IMR-90 (cell line): Measurements from ENCODE around the gene PALM2AKAP2. TPM values are rescaled to one million over a fixed set of nuclear protein-coding genes. Genes with fewer than 3 reads are reported as not detected.
A peak's percentile ranks its signal among the peaks of the same experiment; 100 is the strongest.

ENCODE experiments used
- ATAC-seq: fragments of 200-7000 bp; cut with Tn5 transposase; 2 replicates; pipeline ENCODE4 v1.9.1; 2020; ENCODE audit warnings: low read depth, mild to moderate bottlenecking, moderate library complexity
- BruUV-seq: library from RNA; stranded (reverse); fragments of 400-500 nt; replicated peaks from 2 replicates; lab custom pipeline; 2021; lab: Mats Ljungman, UMichigan
- CTCF ChIA-PET: fragments of 300-600 bp; formaldehyde crosslinking; extraction: SDS; loops from one replicate; lab custom pipeline; 2021; ENCODE audit warnings: antibody characterized with exemption; lab: Yijun Ruan, JAX
- POLR2A ChIA-PET: fragments of 300-600 bp; sonication (Branson Sonifier 250); formaldehyde crosslinking; loops from one replicate; lab custom pipeline; 2022; ENCODE audit warnings: antibody characterized with exemption; ENCODE audit not compliant: unreplicated experiment; lab: Charles Lee
- DNase-seq: peaks from one replicate; pipeline ENCODE4 v3.0.0; 2013
- H2AFZ ChIP-seq: replicated peaks from 2 replicates; pipeline ENCODE3; 2013; ENCODE audit warnings: low read length, mild to moderate bottlenecking; ENCODE audit not compliant: poor library complexity
- H2AK5ac ChIP-seq: 2 replicates; pipeline ENCODE4 v1.6.1; 2013; ENCODE audit warnings: low read depth, low read length, inconsistent platforms
- H2AK9ac ChIP-seq: replicated peaks from 2 replicates; pipeline ENCODE3; 2013; ENCODE audit warnings: mild to moderate bottlenecking, low read depth, low read length, moderate library complexity; ENCODE audit not compliant: poor library complexity
- H2BK120ac ChIP-seq: 2 replicates; pipeline ENCODE4 v1.6.1; 2013; ENCODE audit warnings: low read depth, low read length, inconsistent platforms
- H2BK15ac ChIP-seq: 3 replicates; pipeline ENCODE4 v1.6.1; 2013; ENCODE audit warnings: low read depth, low read length, inconsistent platforms
- H2BK20ac ChIP-seq: 2 replicates; pipeline ENCODE4 v1.6.1; 2013; ENCODE audit warnings: low read depth, mild to moderate bottlenecking, inconsistent platforms, low read length, moderate library complexity
- H2BK5ac ChIP-seq: 2 replicates; pipeline ENCODE4 v1.6.1; 2013; ENCODE audit warnings: mild to moderate bottlenecking, low read depth, low read length, inconsistent platforms; ENCODE audit not compliant: poor library complexity, severe bottlenecking
- H3K14ac ChIP-seq: replicated peaks from 2 replicates; pipeline ENCODE4 v1.6.1; 2013; ENCODE audit warnings: low read depth, low read length, inconsistent platforms
- H3K18ac ChIP-seq: 2 replicates; pipeline ENCODE4 v1.6.1; 2013; ENCODE audit warnings: low read depth, low read length, control low read depth
- H3K23ac ChIP-seq: 2 replicates; pipeline ENCODE4 v1.6.1; 2013; ENCODE audit warnings: low read depth, low read length, inconsistent platforms
- H3K27ac ChIP-seq: 2 replicates; pipeline ENCODE4 v1.5.1; 2013; ENCODE audit warnings: mild to moderate bottlenecking, control low read depth, low read length; ENCODE audit not compliant: insufficient read depth
- H3K27me3 ChIP-seq: 2 replicates; pipeline ENCODE4 v1.6.1; 2013; ENCODE audit warnings: low read length; ENCODE audit not compliant: control insufficient read depth, insufficient read depth
- H3K36me3 ChIP-seq: 2 replicates; pipeline ENCODE4 v1.6.1; 2013; ENCODE audit warnings: low read length, mixed read lengths; ENCODE audit not compliant: control insufficient read depth, insufficient read depth
- H3K4ac ChIP-seq: 2 replicates; pipeline ENCODE4 v1.6.1; 2013; ENCODE audit warnings: low read depth, low read length, inconsistent platforms
- H3K4me1 ChIP-seq: 2 replicates; pipeline ENCODE4 v1.6.1; 2013; ENCODE audit warnings: low read length, mixed read lengths; ENCODE audit not compliant: control insufficient read depth, insufficient read depth
- H3K4me2 ChIP-seq: 2 replicates; pipeline ENCODE4 v1.6.1; 2013; ENCODE audit warnings: low read depth, mild to moderate bottlenecking, control low read depth, low read length, moderate library complexity
- H3K4me3 ChIP-seq: 2 replicates; pipeline ENCODE4 v1.5.1; 2013; ENCODE audit warnings: low read depth, mild to moderate bottlenecking, control low read depth, low read length, moderate library complexity; ENCODE audit not compliant: insufficient read depth
- H3K56ac ChIP-seq: 2 replicates; pipeline ENCODE4 v1.6.1; 2013; ENCODE audit warnings: low read length, inconsistent platforms; ENCODE audit not compliant: insufficient read depth; ENCODE audit errors: extremely low read depth
- H3K79me1 ChIP-seq, 2 experiments: 2 replicates each; pipeline ENCODE4 v1.6.1; 2013; ENCODE audit warnings: low read length in 2 of 2, inconsistent platforms in 1 of 2, low read depth in 1 of 2
- H3K9ac ChIP-seq: 2 replicates; pipeline ENCODE4 v1.6.1; 2013; ENCODE audit warnings: low read depth, low read length, control low read depth
- H3K9me1 ChIP-seq: 2 replicates; pipeline ENCODE4 v1.6.1; 2013; ENCODE audit warnings: low read length, inconsistent platforms; ENCODE audit not compliant: insufficient read depth
- H3K9me3 ChIP-seq: 2 replicates; pipeline ENCODE4 v1.6.1; 2013; ENCODE audit warnings: low read length; ENCODE audit not compliant: control insufficient read depth, insufficient read depth
- H4K20me1 ChIP-seq: 2 replicates; pipeline ENCODE4 v1.6.1; 2013; ENCODE audit warnings: low read length, inconsistent platforms; ENCODE audit not compliant: insufficient read depth
- H4K5ac ChIP-seq: 2 replicates; pipeline ENCODE4 v1.6.1; 2013; ENCODE audit warnings: mild to moderate bottlenecking, low read depth, low read length, control low read depth
- H4K8ac ChIP-seq, 2 experiments: 2 replicates each; pipeline ENCODE4 v1.6.1; 2013; ENCODE audit warnings: low read depth in 2 of 2, low read length in 2 of 2, control low read depth in 1 of 2, inconsistent platforms in 1 of 2
- H4K91ac ChIP-seq: 2 replicates; pipeline ENCODE4 v1.6.1; 2013; ENCODE audit warnings: low read depth, low read length, inconsistent platforms; ENCODE audit not compliant: insufficient read depth
- BHLHE40 ChIP-seq: fragments of 150-350 bp; IDR thresholded peaks from 2 replicates; pipeline ENCODE4 v1.6.1; 2016; ENCODE audit warnings: mild to moderate bottlenecking, low read depth, low read length
- CEBPB ChIP-seq: IDR thresholded peaks from 2 replicates; pipeline ENCODE4 v1.6.1; 2012; ENCODE audit warnings: low read depth, low read length, improper control_type of control experiment
- CHD1 ChIP-seq: IDR thresholded peaks from 2 replicates; pipeline ENCODE4 v1.6.1; 2012; ENCODE audit warnings: low read depth, low read length, improper control_type of control experiment
- FOS ChIP-seq: fragments of 150-350 bp; IDR thresholded peaks from 2 replicates; pipeline ENCODE4 v1.6.1; 2016; ENCODE audit warnings: low read depth, low read length
- MAFK ChIP-seq: IDR thresholded peaks from 2 replicates; pipeline ENCODE4 v1.6.1; 2012; ENCODE audit warnings: low read depth, low read length, improper control_type of control experiment
- MAZ ChIP-seq: IDR thresholded peaks from 2 replicates; pipeline ENCODE4 v1.6.1; 2012; ENCODE audit warnings: low read depth, mild to moderate bottlenecking, low read length, improper control_type of control experiment, moderate library complexity, borderline replicate concordance
- MXI1 ChIP-seq: IDR thresholded peaks from 2 replicates; pipeline ENCODE4 v1.6.1; 2012; ENCODE audit warnings: low read depth, mild to moderate bottlenecking, low read length, moderate library complexity, borderline replicate concordance
- NFE2L2 ChIP-seq: fragments of 150-350 bp; IDR thresholded peaks from 2 replicates; pipeline ENCODE4 v1.6.1; 2016; ENCODE audit warnings: low read depth, mild to moderate bottlenecking, low read length
- POLR2A ChIP-seq: IDR thresholded peaks from 2 replicates; pipeline ENCODE4 v1.6.1; 2012; ENCODE audit warnings: mild to moderate bottlenecking, low read depth, low read length
- RAD21 ChIP-seq: IDR thresholded peaks from 2 replicates; pipeline ENCODE4 v1.6.1; 2012; ENCODE audit warnings: low read length, improper control_type of control experiment
- RCOR1 ChIP-seq: IDR thresholded peaks from 2 replicates; pipeline ENCODE4 v1.6.1; 2012; ENCODE audit warnings: mild to moderate bottlenecking, low read length, improper control_type of control experiment; ENCODE audit not compliant: insufficient replicate concordance
- RFX5 ChIP-seq: IDR thresholded peaks from 2 replicates; pipeline ENCODE4 v1.8.0; 2012; ENCODE audit warnings: low read depth, mild to moderate bottlenecking, low read length, moderate library complexity
- SMC3 ChIP-seq: fragments of 150-350 bp; IDR thresholded peaks from 2 replicates; pipeline ENCODE4 v1.6.1; 2016; ENCODE audit warnings: low read depth, mild to moderate bottlenecking, antibody characterized with exemption, low read length, moderate library complexity
- whole genome bisulfite sequencing, 2 experiments: methylation state at CpG; one replicate each; pipeline versions ENCODE4 v1.1.5 to v1.1.7; 2013; ENCODE audit warnings: missing lambda C conversion rate in 2 of 2; ENCODE audit not compliant: insufficient read length in 1 of 2; ENCODE audit errors: extremely low coverage in 2 of 2; 5-methylcytosine and 5-hydroxymethylcytosine counted together
- dilution Hi-C: fragments of 300-500 bp; cut with HindIII; formaldehyde crosslinking; loops from one replicate; pipeline ENCODE4 v1.14.3; 2018; ENCODE audit warnings: low sequenced_read_pairs; ENCODE audit not compliant: unreplicated experiment
- in situ Hi-C: fragments of 300-500 bp; cut with MboI; formaldehyde crosslinking; loops from 3 replicates; pipeline ENCODE4 v1.14.3; 2019; ENCODE audit warnings: low sequenced_read_pairs, inconsistent platforms, mixed read lengths
- intact Hi-C: fragments of 100-400 bp; cut with micrococcal nuclease; formaldehyde crosslinking; loops from 2 replicates; pipeline ENCODE4 v1.10.0; 2022
- polyA plus RNA-seq, 3 experiments: library from polyadenylated mRNA; depleted of rRNA; stranded (reverse); fragments of >200 nt; gene quantifications; 2 replicates each; pipeline ENCODE4 v1.2.3, GENCODE V29; 2012; ENCODE audit warnings: low replicate concordance in 1 of 3
- total RNA-seq: library from RNA; depleted of rRNA; stranded (reverse); fragments of >200 nt; gene quantifications from 2 replicates; pipeline ENCODE4 v1.2.3, GENCODE V29; 2012
- TF ChIP-seq, protein P1 (sequence below): fragments of 150-350 bp; IDR thresholded peaks from 2 replicates; pipeline ENCODE4 v1.6.1; 2017; ENCODE audit warnings: mild to moderate bottlenecking, antibody characterized with exemption, low read length, low read depth
- TF ChIP-seq, protein P2 (sequence below): conservative IDR thresholded peaks from 2 replicates; pipeline ENCODE4 v1.5.1; 2012; ENCODE audit warnings: mild to moderate bottlenecking, low read depth, low read length, improper control_type of control experiment
- TF ChIP-seq, protein P3 (sequence below): fragments of 150-350 bp; IDR thresholded peaks from 2 replicates; pipeline ENCODE4 v1.6.1; 2016; ENCODE audit warnings: low read depth, mild to moderate bottlenecking, low read length, moderate library complexity, borderline replicate concordance

Gene PALM2AKAP2
- total and polyA plus RNA-seq, 2 of the 4 experiments (the other 2 are of a cell fraction): 3.2 to 14.2 TPM

DNA sequence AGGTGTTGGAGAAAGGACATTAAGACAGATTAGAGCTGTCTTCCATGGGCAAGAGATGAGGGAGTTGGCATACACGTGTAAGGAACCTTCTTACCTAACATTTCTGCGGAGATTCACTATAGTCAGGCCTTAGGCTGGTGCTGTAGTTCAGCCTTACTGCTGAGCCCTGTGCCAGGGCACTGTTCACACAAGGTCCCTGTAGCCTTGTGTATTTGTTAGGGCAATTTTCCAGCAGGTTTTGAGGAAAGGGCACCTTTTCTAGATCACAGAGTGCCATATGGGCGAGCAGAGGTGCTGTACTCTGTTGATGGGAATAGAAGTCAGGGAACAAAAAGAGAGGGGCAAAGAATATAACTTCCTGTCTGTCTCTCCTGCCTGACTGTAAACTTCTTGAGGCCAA, 15.6 kb downstream of the PALM2AKAP2 start:
- ChIA-PET CTCF (no interaction called here), POLR2A (no interaction called here)
- H2AK9ac ChIP-seq: no peak overlapping the region
- 0 out of 2 replicates have a peak overlapping the region, but pooled peaks have one; percentile 36 for H3K18ac ChIP-seq
- no peaks in the 10 kb centered on the region for H3K36me3 ChIP-seq
- H4K20me1 ChIP-seq: peaks cover 9% of the 10 kb centered on the region; the same call in 1 of the 2 replicates
- ATAC-seq (no peak), DNase-seq (no peak)
- TF ChIP-seq, protein P1, sequence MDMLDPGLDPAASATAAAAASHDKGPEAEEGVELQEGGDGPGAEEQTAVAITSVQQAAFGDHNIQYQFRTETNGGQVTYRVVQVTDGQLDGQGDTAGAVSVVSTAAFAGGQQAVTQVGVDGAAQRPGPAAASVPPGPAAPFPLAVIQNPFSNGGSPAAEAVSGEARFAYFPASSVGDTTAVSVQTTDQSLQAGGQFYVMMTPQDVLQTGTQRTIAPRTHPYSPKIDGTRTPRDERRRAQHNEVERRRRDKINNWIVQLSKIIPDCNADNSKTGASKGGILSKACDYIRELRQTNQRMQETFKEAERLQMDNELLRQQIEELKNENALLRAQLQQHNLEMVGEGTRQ: no peak
- TF ChIP-seq POLR2A (no peak), SMC3 (no peak), FOS (no peak), RAD21 (no peak), NFE2L2 (no peak), CHD1 (no peak), RFX5 (no peak), MAZ (no peak), MXI1 (no peak), BHLHE40 (no peak), RCOR1 (no peak), MAFK (no peak), CEBPB (no peak)
- TF ChIP-seq, protein P2, sequence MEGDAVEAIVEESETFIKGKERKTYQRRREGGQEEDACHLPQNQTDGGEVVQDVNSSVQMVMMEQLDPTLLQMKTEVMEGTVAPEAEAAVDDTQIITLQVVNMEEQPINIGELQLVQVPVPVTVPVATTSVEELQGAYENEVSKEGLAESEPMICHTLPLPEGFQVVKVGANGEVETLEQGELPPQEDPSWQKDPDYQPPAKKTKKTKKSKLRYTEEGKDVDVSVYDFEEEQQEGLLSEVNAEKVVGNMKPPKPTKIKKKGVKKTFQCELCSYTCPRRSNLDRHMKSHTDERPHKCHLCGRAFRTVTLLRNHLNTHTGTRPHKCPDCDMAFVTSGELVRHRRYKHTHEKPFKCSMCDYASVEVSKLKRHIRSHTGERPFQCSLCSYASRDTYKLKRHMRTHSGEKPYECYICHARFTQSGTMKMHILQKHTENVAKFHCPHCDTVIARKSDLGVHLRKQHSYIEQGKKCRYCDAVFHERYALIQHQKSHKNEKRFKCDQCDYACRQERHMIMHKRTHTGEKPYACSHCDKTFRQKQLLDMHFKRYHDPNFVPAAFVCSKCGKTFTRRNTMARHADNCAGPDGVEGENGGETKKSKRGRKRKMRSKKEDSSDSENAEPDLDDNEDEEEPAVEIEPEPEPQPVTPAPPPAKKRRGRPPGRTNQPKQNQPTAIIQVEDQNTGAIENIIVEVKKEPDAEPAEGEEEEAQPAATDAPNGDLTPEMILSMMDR: no peak
- TF ChIP-seq, protein P3, sequence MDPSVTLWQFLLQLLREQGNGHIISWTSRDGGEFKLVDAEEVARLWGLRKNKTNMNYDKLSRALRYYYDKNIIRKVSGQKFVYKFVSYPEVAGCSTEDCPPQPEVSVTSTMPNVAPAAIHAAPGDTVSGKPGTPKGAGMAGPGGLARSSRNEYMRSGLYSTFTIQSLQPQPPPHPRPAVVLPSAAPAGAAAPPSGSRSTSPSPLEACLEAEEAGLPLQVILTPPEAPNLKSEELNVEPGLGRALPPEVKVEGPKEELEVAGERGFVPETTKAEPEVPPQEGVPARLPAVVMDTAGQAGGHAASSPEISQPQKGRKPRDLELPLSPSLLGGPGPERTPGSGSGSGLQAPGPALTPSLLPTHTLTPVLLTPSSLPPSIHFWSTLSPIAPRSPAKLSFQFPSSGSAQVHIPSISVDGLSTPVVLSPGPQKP: no peak
- no peaks in the 10 kb centered on the region for H3K27me3 ChIP-seq
- H2AFZ ChIP-seq: no peak overlapping the region
- no TSS peak for BruUV-seq
- H2BK5ac ChIP-seq: no peak overlapping the region
- H3K4me2 ChIP-seq: no peak overlapping the region
- H4K5ac ChIP-seq: no peak overlapping the region
- H3K4ac ChIP-seq: no peak overlapping the region
- H2BK15ac ChIP-seq: peak overlapping the region; percentile 51; the same call in 1 of the 3 replicates
- H3K14ac ChIP-seq: no peak overlapping the region; the same call in none of the 2 replicates
- in situ Hi-C loops (no loop called here), intact Hi-C loops (no loop called here), dilution Hi-C loops (no loop called here)
- H3K79me1 ChIP-seq: peaks cover 37 to 77% of the 10 kb centered on the region in 2 experiments
- H3K4me1 ChIP-seq: peaks cover 27% of the 10 kb centered on the region
- peak overlapping the region; percentile 1; the same call in 1 of the 2 replicates for H2BK20ac ChIP-seq
- no peak overlapping the region for H3K4me3 ChIP-seq
- H3K23ac ChIP-seq: peak overlapping the region; percentile 23
- no CpG with 5 or more reads among the region's 3 CpGs for WGBS, 2 experiments
- H4K91ac ChIP-seq: no peak overlapping the region
- H4K8ac ChIP-seq: peak overlapping the region in 1 of 2 experiments; percentile 17; a peak in 1 of 4 replicates
- peak overlapping the region; percentile 63; the same call in 1 of the 2 replicates for H2AK5ac ChIP-seq
- H3K27ac ChIP-seq: no peak overlapping the region
- H3K9me1 ChIP-seq: peaks cover 35% of the 10 kb centered on the region
- no peak overlapping the region for H3K56ac ChIP-seq
- no peaks in the 10 kb centered on the region for H3K9me3 ChIP-seq
- no peak overlapping the region for H2BK120ac ChIP-seq
- H3K9ac ChIP-seq: no peak overlapping the region
